ENCODE measurements around the gene ARHGAP24.

DNA sequence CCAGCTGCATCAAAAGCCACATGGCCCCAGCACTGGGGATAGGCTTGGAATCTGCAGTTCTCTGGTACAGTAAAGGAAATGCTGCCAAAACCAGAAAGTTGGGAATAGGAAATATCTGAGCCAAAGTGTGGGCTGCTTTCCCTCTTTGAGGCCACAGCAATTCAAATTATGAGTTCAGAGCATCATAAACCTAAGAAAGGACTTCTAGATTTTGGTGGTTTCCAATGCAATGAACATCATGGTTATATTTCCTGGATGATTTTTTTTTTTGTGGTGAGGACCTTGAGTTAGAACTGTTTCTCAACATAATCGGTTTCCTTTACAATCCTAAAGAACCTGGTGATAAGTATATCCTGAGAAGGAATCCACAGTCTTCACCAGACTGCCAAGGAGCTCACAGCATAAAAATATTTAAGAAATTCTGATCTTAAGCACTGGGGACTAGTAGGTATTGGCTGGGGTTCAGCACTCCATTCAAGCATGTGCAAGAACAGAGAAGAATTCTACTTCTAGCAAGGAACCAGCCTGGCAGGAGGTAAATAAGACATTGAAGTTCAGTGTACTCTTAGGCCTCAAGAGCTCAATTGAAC is 29.8 kb upstream of the ARHGAP24 start:
- TF ChIP-seq, protein P1, sequence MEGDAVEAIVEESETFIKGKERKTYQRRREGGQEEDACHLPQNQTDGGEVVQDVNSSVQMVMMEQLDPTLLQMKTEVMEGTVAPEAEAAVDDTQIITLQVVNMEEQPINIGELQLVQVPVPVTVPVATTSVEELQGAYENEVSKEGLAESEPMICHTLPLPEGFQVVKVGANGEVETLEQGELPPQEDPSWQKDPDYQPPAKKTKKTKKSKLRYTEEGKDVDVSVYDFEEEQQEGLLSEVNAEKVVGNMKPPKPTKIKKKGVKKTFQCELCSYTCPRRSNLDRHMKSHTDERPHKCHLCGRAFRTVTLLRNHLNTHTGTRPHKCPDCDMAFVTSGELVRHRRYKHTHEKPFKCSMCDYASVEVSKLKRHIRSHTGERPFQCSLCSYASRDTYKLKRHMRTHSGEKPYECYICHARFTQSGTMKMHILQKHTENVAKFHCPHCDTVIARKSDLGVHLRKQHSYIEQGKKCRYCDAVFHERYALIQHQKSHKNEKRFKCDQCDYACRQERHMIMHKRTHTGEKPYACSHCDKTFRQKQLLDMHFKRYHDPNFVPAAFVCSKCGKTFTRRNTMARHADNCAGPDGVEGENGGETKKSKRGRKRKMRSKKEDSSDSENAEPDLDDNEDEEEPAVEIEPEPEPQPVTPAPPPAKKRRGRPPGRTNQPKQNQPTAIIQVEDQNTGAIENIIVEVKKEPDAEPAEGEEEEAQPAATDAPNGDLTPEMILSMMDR (IDR thresholded peaks at IDR 0.05) = no peak
- TF ChIP-seq, protein P2, sequence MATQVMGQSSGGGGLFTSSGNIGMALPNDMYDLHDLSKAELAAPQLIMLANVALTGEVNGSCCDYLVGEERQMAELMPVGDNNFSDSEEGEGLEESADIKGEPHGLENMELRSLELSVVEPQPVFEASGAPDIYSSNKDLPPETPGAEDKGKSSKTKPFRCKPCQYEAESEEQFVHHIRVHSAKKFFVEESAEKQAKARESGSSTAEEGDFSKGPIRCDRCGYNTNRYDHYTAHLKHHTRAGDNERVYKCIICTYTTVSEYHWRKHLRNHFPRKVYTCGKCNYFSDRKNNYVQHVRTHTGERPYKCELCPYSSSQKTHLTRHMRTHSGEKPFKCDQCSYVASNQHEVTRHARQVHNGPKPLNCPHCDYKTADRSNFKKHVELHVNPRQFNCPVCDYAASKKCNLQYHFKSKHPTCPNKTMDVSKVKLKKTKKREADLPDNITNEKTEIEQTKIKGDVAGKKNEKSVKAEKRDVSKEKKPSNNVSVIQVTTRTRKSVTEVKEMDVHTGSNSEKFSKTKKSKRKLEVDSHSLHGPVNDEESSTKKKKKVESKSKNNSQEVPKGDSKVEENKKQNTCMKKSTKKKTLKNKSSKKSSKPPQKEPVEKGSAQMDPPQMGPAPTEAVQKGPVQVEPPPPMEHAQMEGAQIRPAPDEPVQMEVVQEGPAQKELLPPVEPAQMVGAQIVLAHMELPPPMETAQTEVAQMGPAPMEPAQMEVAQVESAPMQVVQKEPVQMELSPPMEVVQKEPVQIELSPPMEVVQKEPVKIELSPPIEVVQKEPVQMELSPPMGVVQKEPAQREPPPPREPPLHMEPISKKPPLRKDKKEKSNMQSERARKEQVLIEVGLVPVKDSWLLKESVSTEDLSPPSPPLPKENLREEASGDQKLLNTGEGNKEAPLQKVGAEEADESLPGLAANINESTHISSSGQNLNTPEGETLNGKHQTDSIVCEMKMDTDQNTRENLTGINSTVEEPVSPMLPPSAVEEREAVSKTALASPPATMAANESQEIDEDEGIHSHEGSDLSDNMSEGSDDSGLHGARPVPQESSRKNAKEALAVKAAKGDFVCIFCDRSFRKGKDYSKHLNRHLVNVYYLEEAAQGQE (IDR thresholded peaks at IDR 0.05; ENCODE audit: insufficient read depth in 1 of 2, low read depth in 2 of 2, low read length in 1 of 2) = no peak
- TF ChIP-seq POLR2AphosphoS5 (IDR thresholded peaks at IDR 0.05; ENCODE audit: low read depth, low read length) (no peak), SIN3A (IDR thresholded peaks at IDR 0.05; ENCODE audit: borderline replicate concordance, insufficient read depth, low read depth, low read length) (no peak), TCF7L2 (IDR thresholded peaks at IDR 0.05; ENCODE audit: low read depth, low read length) (no peak)
